ENCODE results near the gene CTDP1.

DNA sequence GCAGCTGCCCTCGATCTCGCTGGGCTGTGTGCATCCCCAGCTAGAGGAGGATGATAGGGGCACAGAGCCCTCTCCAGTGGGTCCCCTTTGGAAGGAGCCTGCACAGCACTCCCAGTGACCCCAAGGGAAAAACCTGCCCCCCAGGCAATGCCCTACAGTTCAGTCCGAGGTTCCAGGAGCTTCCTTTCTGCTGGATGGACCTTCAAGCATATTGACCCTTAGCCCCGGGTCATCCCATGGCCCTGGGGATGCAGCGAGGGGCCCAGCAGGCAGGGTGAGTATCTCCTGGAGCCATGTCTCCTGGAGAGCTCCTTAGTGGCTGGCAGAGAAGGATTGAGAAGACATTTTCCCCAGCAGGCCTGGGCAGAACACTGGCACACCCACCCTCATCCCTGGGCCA is 45.4 kb upstream of the CTDP1 start:
- TF ChIP-seq ZNF70 (CRISPR knock-in tag; IDR thresholded peaks at IDR 0.05) (no peak), ZFP3 (CRISPR knock-in tag; IDR thresholded peaks at IDR 0.05) (no peak), CSRNP3 (CRISPR knock-in tag; IDR thresholded peaks at IDR 0.05) (no peak), ESRRG (CRISPR knock-in tag; IDR thresholded peaks at IDR 0.05) (no peak), GLIS3 (CRISPR knock-in tag; IDR thresholded peaks at IDR 0.05) (no peak), CSDC2 (CRISPR knock-in tag; IDR thresholded peaks at IDR 0.05) (no peak), ARNTL (CRISPR knock-in tag; IDR thresholded peaks at IDR 0.05; ENCODE audit: borderline replicate concordance, low read depth) (no peak), PATZ1 (CRISPR knock-in tag; IDR thresholded peaks at IDR 0.05; ENCODE audit: borderline replicate concordance) (no peak), OSR1 (CRISPR knock-in tag; IDR thresholded peaks at IDR 0.05) (no peak), ZFP30 (CRISPR knock-in tag; IDR thresholded peaks at IDR 0.05) (no peak), ZNF8 (CRISPR knock-in tag; IDR thresholded peaks at IDR 0.05) (no peak), SNAI2 (CRISPR knock-in tag; IDR thresholded peaks at IDR 0.05) (no peak), TCF4 (CRISPR knock-in tag; IDR thresholded peaks at IDR 0.05; ENCODE audit: borderline replicate concordance) (no peak)
- TF ChIP-seq, protein P1, sequence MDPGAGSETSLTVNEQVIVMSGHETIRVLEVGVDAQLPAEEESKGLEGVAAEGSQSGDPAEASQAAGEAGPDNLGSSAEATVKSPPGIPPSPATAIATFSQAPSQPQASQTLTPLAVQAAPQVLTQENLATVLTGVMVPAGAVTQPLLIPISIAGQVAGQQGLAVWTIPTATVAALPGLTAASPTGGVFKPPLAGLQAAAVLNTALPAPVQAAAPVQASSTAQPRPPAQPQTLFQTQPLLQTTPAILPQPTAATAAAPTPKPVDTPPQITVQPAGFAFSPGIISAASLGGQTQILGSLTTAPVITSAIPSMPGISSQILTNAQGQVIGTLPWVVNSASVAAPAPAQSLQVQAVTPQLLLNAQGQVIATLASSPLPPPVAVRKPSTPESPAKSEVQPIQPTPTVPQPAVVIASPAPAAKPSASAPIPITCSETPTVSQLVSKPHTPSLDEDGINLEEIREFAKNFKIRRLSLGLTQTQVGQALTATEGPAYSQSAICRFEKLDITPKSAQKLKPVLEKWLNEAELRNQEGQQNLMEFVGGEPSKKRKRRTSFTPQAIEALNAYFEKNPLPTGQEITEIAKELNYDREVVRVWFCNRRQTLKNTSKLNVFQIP (CRISPR knock-in tag; IDR thresholded peaks at IDR 0.05; ENCODE audit: borderline replicate concordance, low read depth), result no peak
